IPS-11a (cell line): ENCODE measurements around the gene F2R.
"Not testable (repeated sequence)": the region's sequence is repeated elsewhere in the genome, so short reads cannot be mapped to it uniquely, and the experiment has no call there.

Experiments used
- H3K4me3 ChIP-seq: one replicate; pipeline ENCODE4 v1.5.1; 2013; ENCODE audit warnings: low read depth, low read length, control low read depth

Gene F2R

GRCh38 chr5:76717222-76718083 is 1.5 kb downstream of the F2R start:
- peak overlapping the region; percentile 74 for H3K4me3 ChIP-seq

- H3K4me3 ChIP-seq = no peak overlapping the region
These were observed 2.5 kb downstream of the F2R start for GRCh38 chr5:76718381-76718832.

- no peak overlapping the region for H3K4me3 ChIP-seq
These were observed 3.0 kb downstream of the F2R start for GRCh38 chr5:76718880-76719279.

GRCh38 chr5:76720988-76721569 is 5.2 kb downstream of the F2R start:
- no peak overlapping the region for H3K4me3 ChIP-seq

- H3K4me3 ChIP-seq = no peak overlapping the region
These were observed 7.3 kb downstream of the F2R start for GRCh38 chr5:76723266-76723665.

GRCh38 chr5:76723906-76724305 is 8.0 kb downstream of the F2R start:
- H3K4me3 ChIP-seq = no peak overlapping the region

- no peak overlapping the region for H3K4me3 ChIP-seq
These were observed 8.9 kb downstream of the F2R start for GRCh38 chr5:76724871-76725270.

- no peak overlapping the region for H3K4me3 ChIP-seq
These were observed 13.0 kb downstream of the F2R start for GRCh38 chr5:76728965-76729364.

- no peak overlapping the region for H3K4me3 ChIP-seq
These were observed 13.7 kb downstream of the F2R start for GRCh38 chr5:76729373-76730290.

GRCh38 chr5:76732405-76733048 is 16.6 kb downstream of the F2R start:
- H3K4me3 ChIP-seq = no peak overlapping the region

GRCh38 chr5:76733049-76733417 is 17.1 kb downstream of the F2R start:
- H3K4me3 ChIP-seq = no peak overlapping the region

- no peak overlapping the region for H3K4me3 ChIP-seq
These were observed 20.0 kb downstream of the F2R start for GRCh38 chr5:76735762-76736545.

- H3K4me3 ChIP-seq = no peak overlapping the region
These were observed 21.0 kb downstream of the F2R start for GRCh38 chr5:76736679-76737556.

- no peak overlapping the region for H3K4me3 ChIP-seq
These were observed 21.9 kb downstream of the F2R start for GRCh38 chr5:76737846-76738245.

GRCh38 chr5:76741506-76741905 is 25.6 kb downstream of the F2R start:
- H3K4me3 ChIP-seq = not testable (repeated sequence)

- no peak overlapping the region for H3K4me3 ChIP-seq
These were observed 26.7 kb downstream of the F2R start for GRCh38 chr5:76742583-76742982.

- H3K4me3 ChIP-seq = no peak overlapping the region
These were observed 28.7 kb downstream of the F2R start for GRCh38 chr5:76744632-76745031.

GRCh38 chr5:76745670-76746069 is 29.7 kb downstream of the F2R start:
- H3K4me3 ChIP-seq = no peak overlapping the region

GRCh38 chr5:76746677-76747076 is 30.8 kb downstream of the F2R start:
- H3K4me3 ChIP-seq = no peak overlapping the region
